HL-60 (cell line): ENCODE measurements around the gene FNDC3B.
A peak's percentile ranks its signal among the peaks of the same experiment; 100 is the strongest.

Experiments used
- DNase-seq, 2 experiments: peaks; one replicate each; pipeline ENCODE4 v3.0.0-alpha.2; 2010 to 2020; ENCODE audit warnings: low read depth in 1 of 2, low spot score in 1 of 2
- H3K27ac ChIP-seq: fragments of 250-450 bp; sonication (Bioruptor Pico); replicated peaks from 2 replicates; pipeline ENCODE4 v1.5.1; 2020; ENCODE audit warnings: mild to moderate bottlenecking, moderate library complexity
- H3K27me3 ChIP-seq: fragments of 250-450 bp; sonication (Bioruptor Pico); 2 replicates; pipeline ENCODE4 v1.5.1; 2021; ENCODE audit warnings: mild to moderate bottlenecking, moderate library complexity; ENCODE audit not compliant: insufficient read depth, poor library complexity, severe bottlenecking
- H3K4me3 ChIP-seq: replicated peaks from 2 replicates; pipeline ENCODE4 v1.5.1; 2011; ENCODE audit warnings: mild to moderate bottlenecking, control low read depth, low read length; ENCODE audit not compliant: insufficient read depth
- CTCF ChIP-seq: IDR thresholded peaks from one replicate; pipeline ENCODE4 v1.5.1; 2011; ENCODE audit warnings: low read length, control low read depth, inconsistent platforms; ENCODE audit not compliant: insufficient read depth
- GABPA ChIP-seq: IDR thresholded peaks from 2 replicates; pipeline ENCODE4 v1.6.1; 2012; ENCODE audit warnings: low read depth
- POLR2AphosphoS5 ChIP-seq: IDR thresholded peaks from 2 replicates; pipeline ENCODE4 v1.6.1; 2012; ENCODE audit warnings: low read depth
- SPI1 ChIP-seq: IDR thresholded peaks from 2 replicates; pipeline ENCODE4 v1.6.1; 2012; ENCODE audit warnings: low read depth, mild to moderate bottlenecking, borderline replicate concordance
- TF ChIP-seq, protein P1 (sequence below): IDR thresholded peaks from 2 replicates; pipeline ENCODE4 v1.6.1; 2012; ENCODE audit warnings: low read depth; ENCODE audit not compliant: insufficient replicate concordance

FNDC3B gene

DNA sequence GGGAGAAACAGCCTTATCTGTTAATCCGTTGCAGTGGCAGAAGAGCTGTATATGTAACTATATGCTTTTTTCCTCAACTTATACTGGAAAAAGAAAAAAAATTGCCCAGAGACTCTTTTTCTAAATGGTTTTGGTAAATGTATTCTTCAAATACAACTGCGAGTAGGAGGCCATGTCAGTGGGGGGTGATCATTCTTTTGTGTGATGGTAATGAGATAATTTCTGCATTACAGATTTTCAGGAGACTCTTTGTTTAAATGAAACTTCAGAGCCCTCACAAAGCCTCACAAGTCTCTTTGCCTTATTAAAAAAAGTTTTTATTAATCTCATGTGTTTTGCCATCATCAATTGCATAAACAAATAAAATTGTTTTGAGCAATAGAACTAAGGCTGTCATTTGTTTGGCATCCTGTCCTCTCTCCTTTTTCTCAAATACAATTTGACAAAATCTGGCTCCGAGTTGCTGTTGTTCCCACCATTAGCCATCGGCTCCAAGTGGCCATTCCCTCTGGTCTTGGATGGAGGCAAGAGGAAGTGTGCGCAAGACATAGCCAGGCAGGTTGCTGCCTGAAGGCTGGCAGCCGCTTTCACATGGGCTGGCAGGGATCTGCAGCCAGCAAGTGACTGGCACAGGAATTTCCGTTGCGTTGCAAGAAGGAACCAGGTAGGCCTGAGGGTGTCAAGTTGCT, 116.7 kb downstream of the FNDC3B start:
- TF ChIP-seq POLR2AphosphoS5 (no peak), SPI1 (peak; percentile 25; the same call in 1 of the 2 replicates)
- Histone ChIP-seq H3K4me3 (no peak overlapping the region), H3K27me3 (no peaks in the 10 kb centered on the region), H3K27ac (no peak overlapping the region)
- DNase-seq, result no peak

- TF ChIP-seq, protein P1, sequence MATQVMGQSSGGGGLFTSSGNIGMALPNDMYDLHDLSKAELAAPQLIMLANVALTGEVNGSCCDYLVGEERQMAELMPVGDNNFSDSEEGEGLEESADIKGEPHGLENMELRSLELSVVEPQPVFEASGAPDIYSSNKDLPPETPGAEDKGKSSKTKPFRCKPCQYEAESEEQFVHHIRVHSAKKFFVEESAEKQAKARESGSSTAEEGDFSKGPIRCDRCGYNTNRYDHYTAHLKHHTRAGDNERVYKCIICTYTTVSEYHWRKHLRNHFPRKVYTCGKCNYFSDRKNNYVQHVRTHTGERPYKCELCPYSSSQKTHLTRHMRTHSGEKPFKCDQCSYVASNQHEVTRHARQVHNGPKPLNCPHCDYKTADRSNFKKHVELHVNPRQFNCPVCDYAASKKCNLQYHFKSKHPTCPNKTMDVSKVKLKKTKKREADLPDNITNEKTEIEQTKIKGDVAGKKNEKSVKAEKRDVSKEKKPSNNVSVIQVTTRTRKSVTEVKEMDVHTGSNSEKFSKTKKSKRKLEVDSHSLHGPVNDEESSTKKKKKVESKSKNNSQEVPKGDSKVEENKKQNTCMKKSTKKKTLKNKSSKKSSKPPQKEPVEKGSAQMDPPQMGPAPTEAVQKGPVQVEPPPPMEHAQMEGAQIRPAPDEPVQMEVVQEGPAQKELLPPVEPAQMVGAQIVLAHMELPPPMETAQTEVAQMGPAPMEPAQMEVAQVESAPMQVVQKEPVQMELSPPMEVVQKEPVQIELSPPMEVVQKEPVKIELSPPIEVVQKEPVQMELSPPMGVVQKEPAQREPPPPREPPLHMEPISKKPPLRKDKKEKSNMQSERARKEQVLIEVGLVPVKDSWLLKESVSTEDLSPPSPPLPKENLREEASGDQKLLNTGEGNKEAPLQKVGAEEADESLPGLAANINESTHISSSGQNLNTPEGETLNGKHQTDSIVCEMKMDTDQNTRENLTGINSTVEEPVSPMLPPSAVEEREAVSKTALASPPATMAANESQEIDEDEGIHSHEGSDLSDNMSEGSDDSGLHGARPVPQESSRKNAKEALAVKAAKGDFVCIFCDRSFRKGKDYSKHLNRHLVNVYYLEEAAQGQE, result no peak
- TF ChIP-seq GABPA (no peak), POLR2AphosphoS5 (no peak), SPI1 (no peak), CTCF (no peak)
- no peak overlapping the region for H3K27ac ChIP-seq
- H3K27me3 ChIP-seq, result no peaks in the 10 kb centered on the region
- H3K4me3 ChIP-seq, result no peak overlapping the region
- no peak for DNase-seq
These were observed 117.2 kb downstream of the FNDC3B start for GRCh38 chr3:172156586-172156955.

GRCh38 chr3:172157564-172158258, 118.3 kb downstream of the FNDC3B start:
- H3K4me3 ChIP-seq, result no peak overlapping the region
- DNase-seq, result no peak
- no peak overlapping the region for H3K27ac ChIP-seq
- H3K27me3 ChIP-seq, result no peaks in the 10 kb centered on the region
- no peak for TF ChIP-seq CTCF
- no peak for TF ChIP-seq POLR2AphosphoS5
- TF ChIP-seq, protein P1, result no peak
- TF ChIP-seq GABPA, result no peak

DNA sequence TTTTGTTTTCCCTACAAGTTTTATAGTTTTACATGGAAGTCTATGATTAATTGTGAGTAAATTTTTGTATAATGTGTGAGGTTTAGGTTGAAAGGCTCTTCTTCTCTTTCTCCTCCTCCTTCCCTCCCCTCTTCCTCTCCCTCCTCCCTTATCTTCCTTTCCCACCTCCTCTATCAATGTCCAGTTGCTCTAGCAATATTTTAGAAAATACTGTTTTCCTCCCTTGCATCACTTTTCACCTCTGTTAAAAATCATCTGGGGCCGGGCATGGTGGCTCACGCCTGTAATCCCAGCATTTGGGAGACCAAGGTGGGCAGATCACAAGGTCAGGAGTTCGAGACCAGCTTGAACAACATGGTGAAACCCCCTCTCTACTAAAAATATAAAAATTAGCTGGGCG, 119.4 kb downstream of the FNDC3B start:
- H3K27ac ChIP-seq, result no peak overlapping the region
- no peak for DNase-seq
- TF ChIP-seq SPI1 (no peak), GABPA (no peak), CTCF (no peak), POLR2AphosphoS5 (no peak)
- TF ChIP-seq, protein P1, result no peak
- no peaks in the 10 kb centered on the region for H3K27me3 ChIP-seq
- no peak overlapping the region for H3K4me3 ChIP-seq
